ENCODE data around the gene CATSPERZ.
A peak's percentile ranks its signal among the peaks of the same experiment; 100 is the strongest.

CATSPERZ gene, protein sequence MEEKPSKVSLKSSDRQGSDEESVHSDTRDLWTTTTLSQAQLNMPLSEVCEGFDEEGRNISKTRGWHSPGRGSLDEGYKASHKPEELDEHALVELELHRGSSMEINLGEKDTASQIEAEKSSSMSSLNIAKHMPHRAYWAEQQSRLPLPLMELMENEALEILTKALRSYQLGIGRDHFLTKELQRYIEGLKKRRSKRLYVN

DNA sequence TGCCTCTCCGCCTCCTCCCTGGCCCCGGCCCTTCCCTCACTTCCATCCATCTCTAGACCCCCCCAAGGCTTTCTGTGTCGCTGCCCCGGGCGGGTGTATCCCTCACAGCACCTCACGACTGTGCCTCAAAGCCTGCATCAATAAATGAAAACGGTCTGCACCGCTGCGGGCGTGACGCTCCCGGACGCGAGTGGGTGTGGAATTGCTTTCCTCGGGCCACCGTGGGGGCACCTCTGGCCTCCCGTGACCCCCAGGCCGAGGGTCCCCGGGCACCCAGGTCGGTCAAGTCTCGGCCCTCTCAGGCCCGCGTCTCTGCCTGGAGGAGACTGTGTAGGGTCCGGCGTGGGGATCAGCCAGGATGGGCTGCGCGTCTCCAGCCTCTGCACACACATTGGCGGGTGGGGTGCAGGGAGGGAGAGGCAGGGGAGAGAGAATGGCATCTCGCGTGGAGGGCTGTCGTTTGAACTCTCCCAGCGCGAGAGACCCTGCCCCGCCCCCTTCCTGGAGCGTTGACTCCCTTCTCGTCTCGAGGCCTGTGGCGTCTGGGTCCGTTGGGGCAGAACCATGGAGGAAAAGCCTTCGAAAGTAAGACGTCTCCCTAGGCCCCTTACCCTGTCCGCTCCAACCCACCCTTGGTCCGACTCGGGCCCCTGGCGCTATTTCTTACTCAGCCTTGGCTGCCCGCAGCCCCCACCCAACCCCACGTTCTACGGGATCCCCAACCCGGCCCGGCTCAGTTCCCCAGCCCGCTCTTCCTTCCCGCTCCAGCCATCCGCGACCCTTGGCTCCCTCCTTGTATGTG, at the start of gene CATSPERZ:
Gene CATSPERZ, plus strand, starts transcription at position 512 of the 802 bp plus-strand sequence. Its CDS starts 53 bp downstream, at position 565.
- H3K27ac ChIP-seq = no peak within 1 kb of the TSS
- TF ChIP-seq, protein P1, sequence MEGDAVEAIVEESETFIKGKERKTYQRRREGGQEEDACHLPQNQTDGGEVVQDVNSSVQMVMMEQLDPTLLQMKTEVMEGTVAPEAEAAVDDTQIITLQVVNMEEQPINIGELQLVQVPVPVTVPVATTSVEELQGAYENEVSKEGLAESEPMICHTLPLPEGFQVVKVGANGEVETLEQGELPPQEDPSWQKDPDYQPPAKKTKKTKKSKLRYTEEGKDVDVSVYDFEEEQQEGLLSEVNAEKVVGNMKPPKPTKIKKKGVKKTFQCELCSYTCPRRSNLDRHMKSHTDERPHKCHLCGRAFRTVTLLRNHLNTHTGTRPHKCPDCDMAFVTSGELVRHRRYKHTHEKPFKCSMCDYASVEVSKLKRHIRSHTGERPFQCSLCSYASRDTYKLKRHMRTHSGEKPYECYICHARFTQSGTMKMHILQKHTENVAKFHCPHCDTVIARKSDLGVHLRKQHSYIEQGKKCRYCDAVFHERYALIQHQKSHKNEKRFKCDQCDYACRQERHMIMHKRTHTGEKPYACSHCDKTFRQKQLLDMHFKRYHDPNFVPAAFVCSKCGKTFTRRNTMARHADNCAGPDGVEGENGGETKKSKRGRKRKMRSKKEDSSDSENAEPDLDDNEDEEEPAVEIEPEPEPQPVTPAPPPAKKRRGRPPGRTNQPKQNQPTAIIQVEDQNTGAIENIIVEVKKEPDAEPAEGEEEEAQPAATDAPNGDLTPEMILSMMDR (IDR thresholded peaks at IDR 0.05) = no peak
- no peak for TF ChIP-seq ZFX (IDR thresholded peaks at IDR 0.05; ENCODE audit: borderline replicate concordance)

DNA sequence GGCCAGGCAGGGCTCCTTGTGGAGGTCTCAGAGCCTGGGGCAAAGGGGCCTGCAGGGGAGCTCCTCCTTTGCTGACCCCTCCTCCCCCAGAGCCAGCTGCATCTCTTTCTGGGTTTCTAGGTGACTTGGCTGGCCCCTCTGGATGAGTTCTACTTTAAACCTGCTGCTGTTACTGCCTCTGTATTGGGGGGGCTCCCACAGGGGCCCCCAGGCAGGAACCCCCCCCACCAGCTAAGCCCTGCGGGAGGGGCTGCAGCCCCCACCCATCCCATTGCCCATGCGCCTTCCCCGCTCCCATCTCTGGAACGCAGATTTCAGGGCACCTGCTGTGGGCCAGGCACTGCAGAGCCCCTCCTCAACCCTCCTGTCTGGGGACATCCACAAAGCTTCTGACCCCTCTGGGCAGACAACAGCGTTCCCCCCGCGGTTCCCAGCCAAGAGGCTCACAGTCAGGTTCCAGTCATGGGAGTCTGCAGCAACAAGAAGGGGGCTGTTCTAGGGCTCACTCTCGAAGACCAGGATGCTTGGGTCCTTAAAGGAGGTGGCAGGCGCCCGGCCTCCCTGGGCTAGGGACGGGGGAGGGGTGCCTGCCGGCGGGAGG, 49.6 kb upstream of the CATSPERZ start:
- peak overlapping the region; percentile 82; the same call in 1 of the 2 replicates for H3K27ac ChIP-seq
- TF ChIP-seq ZFX (IDR thresholded peaks at IDR 0.05; ENCODE audit: borderline replicate concordance) = no peak
- TF ChIP-seq, protein P1 (IDR thresholded peaks at IDR 0.05) = no peak

DNA sequence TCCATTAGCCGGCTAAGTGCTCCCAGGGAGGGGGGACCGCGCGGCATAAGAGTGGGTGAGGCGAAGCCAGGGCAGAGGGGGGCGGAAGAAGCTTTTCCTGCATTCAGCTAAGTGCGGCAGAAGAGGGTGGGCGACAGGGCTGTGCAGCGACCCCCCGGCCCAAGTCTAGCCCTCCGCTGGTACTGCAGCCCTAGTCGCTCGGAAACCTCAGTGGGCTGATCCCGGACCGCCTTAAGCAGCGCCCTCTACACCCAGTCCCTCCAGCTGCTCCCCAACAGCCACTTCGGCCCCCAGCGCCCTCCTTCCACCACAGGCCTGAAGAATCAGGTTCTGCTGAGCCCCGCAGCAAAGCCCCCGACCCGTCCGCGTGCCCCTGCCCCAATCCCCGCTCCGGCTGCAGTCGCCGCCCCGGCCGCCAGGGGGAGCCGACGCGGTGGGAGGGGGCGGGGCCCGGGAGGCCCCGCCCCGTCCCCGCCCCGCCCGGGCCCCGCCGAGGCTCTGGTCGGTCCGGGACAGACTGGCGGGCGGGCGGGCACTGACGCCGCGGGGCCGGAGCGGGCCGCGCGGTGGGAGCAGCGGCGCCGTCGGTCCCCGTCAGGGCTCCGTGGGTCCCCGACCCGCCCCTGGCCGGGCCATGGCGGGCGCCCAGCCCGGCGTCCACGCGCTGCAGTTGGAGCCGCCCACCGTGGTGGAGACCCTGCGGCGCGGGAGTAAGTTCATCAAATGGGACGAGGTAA, 49.0 kb upstream of the CATSPERZ start, which contains the start of gene PLCB3:
Gene PLCB3, plus strand, starts transcription at position 515 of the 737 bp plus-strand sequence. Its CDS starts 120 bp downstream, at position 635.
- peak within 1 kb of the TSS; percentile 82 for H3K27ac ChIP-seq
- no peak for TF ChIP-seq ZFX (IDR thresholded peaks at IDR 0.05; ENCODE audit: borderline replicate concordance)
- TF ChIP-seq, protein P1 (IDR thresholded peaks at IDR 0.05) = peak; percentile 96

DNA sequence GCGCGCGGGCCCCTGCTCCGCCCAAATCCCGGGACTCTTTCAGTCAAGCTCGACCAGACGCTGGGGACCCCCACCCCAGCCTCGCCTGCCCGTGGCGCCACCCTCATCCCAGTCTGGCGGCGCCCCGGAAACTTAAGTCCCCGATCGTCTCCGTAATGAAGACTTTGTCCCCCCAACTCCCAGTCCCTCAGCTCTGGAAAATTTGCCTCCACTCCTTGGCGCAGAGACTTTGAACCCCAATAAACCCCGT, 48.5 kb upstream of the CATSPERZ start:
- H3K27ac ChIP-seq = peak overlapping the region; percentile 82
- TF ChIP-seq ZFX (IDR thresholded peaks at IDR 0.05; ENCODE audit: borderline replicate concordance) = no peak

DNA sequence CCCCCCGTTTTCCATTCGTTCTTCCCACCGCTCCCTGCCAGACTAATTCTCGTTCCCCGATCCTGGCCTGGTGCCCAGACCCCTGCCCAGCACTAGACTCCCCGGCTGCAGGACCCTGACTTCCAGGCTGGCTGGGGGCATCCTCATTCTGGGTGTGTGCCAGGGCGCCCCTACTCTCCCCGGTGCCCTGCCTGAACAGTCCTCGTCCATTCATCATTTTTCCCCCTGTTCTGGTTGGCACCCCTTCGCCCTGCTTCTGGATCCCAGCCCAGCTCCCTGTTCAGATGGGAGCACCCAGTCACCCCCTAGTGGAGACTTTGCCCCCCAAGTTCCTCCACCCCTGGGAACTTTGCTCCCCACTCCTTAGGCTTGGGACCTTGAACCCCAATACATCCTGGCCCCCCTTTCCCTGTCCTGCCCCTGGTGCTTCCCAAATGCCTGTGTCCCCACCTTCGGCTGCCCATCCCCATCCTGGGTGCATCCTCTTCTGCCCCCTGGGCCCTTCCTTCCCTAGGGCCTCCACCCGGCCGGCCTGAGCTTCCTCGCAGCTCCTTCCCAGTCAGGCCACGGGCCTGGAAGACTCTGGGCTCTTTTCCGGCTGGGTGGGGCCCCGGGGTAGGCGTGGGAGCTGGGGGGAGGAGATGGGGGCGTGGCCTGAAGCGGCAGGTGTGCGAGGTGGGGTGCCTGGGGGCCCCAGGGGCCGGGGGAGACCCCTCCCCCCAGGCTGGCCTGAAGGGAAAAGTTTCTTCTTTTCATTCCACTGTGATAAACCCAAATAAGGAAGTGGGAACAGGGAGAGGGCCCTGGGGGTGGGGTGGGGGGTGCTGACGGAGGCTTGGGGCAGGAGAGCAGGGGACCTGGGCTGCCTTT, 47.9 kb upstream of the CATSPERZ start:
- TF ChIP-seq ZFX (IDR thresholded peaks at IDR 0.05; ENCODE audit: borderline replicate concordance) = no peak
- TF ChIP-seq, protein P1 (IDR thresholded peaks at IDR 0.05) = no peak
- peak overlapping the region; percentile 82 for H3K27ac ChIP-seq

DNA sequence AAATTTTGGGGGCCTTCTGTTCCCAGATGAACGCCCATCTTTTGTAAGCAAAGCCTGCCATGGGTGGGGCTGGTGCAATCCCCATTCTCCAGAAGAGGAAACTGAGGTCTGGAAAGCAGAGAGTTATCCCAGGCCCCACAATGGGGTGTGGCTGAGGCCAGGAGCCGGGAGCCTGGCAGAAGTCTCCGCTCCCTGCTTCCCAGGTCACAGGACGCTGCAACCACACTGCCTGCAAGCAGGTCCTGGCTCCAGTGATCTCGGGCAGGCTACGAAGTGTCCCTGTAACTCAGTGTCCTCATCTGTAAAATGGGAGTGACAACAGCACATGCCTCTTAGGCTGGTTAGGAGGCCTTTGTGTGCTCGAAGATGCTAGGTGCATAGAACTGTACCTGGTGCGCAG, 47.1 kb upstream of the CATSPERZ start:
- TF ChIP-seq, protein P1 (IDR thresholded peaks at IDR 0.05) = no peak
- TF ChIP-seq ZFX (IDR thresholded peaks at IDR 0.05; ENCODE audit: borderline replicate concordance) = no peak
- peak overlapping the region; percentile 82 for H3K27ac ChIP-seq

All from 22Rv1 (cell line).